Activated T-cell treated with anti-CD3 and anti-CD28 coated beads, Interleukin-2, amount 50 U/mL, for 1 hour (primary cell): ENCODE measurements around the gene LYRM4.
A peak's percentile ranks its signal among the peaks of the same experiment; 100 is the strongest.

Source experiments
- DNase-seq: peaks from one replicate; pipeline ENCODE4 v3.0.0-alpha.2; 2020

The LYRM4 gene

DNA sequence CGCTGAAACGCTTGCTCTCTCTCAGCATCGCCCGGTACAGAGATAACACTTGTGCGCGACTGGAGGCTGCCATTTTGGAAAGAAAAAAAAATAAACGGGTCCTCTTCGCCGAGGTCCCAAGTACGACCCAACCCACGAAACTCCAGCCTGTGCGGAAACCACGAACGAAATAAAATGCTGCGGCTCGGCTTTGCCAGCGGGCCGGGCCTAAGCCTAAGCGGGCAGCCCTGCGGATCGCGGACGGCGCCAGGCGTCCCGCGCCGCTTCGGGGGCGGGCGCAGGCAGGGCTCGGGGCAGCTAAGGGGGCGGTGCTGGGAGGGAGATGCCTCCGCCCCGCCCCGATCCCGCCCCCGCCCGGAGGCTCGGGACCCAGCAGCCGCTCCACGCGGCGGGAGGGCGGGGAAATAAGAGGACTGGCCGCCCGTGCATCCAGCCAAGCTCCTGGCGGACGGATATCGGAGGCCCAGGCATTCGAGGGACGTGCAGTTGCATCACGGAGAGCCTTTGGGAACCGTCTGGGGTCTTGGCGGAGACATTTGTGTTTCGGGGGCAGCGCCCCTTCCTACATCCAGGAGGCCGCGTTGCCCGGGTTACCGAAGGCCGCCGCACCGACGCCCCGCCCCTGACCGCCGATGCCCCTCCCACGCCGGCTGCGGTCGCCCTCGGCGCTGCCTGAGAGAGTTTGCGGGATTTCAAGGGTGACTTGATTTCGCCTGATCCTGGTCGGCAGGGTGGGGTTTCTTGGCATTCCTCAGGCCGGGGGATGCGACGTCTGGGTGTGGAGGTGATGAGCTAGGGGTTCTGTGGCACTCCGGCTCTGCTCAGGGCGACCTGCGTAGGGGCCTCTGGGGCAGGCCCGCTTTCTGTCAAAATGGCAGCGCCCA is at the start of gene LYRM4, which contains the start of gene FARS2:
Gene LYRM4 (minus strand): TSS at position 290 of the 884 bp plus-strand sequence. CDS start 217 bp downstream, at position 73.
Gene FARS2 (plus strand): TSS at position 853 of the 884 bp plus-strand sequence.
- DNase-seq, result peak; percentile 98

DNA sequence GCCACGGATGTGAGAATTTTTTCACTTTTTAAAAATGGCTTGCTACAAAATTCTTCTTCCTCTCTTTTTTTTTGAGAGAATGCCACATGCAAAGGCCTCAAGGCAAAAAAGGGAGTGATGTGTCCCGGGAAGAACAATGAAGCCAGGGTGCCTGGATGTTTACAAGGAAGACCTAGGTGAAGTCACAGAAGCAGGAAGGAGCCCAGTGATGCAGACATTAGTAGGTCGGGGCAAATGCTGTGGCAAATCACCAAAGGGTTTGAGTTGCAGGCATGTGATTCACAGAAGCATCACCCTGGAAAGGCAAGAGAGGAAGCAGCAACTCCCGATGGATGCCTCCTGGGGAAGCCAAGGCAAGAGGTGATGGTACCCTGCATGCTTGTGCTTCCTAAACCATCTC is 47.3 kb upstream of the LYRM4 start:
- DNase-seq, result no peak

DNA sequence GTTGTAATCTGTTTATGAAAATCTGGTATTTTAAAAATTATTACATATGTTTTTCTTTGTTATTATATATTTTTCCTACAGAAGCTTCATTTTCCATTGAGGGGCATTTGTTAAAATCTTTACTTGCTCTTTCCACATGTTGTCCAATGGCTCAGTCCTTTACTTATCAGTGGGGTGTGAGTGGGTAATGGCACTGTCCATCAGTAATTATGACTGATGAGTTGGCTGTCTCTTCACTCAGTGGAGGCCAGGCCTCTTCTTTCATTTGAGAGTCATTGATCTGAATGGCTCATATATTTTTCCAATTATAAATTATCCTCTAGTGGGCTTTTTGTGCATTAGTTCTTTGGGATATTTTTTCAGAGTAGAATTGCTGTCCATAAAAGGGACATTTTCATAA is 46.3 kb upstream of the LYRM4 start:
- no peak for DNase-seq

DNA sequence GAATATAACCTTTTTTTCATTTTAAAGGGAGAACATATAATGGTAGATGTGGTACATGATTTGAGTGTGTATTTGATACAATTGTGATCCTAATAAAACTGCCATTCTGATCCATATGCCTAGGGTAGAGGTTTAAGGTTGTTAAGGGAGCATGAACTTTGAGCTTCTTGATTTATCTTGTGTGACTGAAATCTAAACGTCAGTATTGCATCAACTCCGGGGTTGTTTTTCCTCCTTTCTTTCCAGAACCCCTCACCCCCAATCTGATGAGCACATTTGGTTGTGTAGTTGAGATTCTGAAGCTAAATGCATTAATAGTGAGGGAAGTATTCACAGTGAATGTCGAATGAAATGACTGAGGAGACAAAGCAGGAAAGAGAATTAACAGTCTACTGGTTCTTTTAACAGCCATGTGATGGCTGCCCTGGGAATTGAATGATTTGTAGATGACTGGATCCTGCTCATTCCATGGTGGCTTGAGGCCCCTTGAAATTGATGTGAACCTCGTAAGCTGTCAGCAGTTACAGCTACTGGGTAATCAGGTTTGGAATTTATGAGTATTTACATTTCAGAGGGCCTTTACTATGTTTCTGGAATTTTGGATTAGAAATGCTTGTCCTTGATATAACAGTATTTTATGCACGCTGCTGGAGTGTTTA is 45.3 kb upstream of the LYRM4 start:
- DNase-seq, result no peak

DNA sequence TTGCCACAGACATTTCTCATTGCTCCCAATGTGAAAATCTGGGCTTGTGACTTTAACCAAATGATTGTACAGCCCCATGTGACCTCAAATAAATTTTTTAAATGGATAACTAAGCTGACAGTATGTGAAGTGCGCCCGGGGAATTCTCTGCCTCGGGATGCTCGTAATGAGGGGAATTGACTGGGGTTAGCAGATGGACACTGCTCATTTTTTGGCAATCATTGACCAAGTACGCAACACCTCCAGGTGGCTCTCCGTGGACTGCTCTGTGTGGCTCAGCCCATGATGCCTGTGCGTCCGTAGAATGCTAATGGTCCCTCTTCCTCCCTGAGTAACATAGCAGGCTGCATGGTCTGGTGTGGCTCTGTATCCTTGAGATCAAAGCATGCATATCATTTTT is 42.9 kb upstream of the LYRM4 start:
- no peak for DNase-seq

DNA sequence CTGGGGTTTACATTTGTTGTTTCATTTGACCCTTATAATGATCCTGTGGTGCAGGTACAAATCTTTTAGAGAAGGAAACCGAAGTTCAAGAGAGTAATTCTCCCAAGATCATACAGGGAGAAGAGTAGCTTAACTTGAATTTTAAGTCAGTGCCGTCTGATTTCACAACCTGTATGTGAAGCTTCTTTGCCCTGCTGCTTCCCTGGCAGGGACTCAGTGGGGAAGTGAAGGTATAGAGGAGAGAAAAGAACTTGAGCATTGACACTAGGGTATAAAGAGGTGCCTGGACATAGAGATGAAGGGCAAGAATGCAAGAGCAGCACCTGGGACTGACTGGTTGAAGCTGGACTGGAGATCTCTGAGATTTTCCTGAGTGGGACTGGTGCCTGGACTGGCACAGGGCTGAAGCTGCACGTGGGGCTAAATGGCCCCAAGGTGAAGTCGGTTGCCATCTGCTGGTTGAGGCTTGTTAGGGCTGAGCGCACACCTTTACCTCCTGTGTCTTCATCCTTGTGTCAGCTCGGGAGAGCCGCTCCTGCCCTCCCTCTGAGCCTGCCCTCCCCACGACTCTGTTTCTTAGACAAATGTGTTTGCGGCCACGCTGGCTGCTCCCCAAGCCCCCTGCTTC is 42.4 kb upstream of the LYRM4 start:
- DNase-seq, result peak; percentile 55

DNA sequence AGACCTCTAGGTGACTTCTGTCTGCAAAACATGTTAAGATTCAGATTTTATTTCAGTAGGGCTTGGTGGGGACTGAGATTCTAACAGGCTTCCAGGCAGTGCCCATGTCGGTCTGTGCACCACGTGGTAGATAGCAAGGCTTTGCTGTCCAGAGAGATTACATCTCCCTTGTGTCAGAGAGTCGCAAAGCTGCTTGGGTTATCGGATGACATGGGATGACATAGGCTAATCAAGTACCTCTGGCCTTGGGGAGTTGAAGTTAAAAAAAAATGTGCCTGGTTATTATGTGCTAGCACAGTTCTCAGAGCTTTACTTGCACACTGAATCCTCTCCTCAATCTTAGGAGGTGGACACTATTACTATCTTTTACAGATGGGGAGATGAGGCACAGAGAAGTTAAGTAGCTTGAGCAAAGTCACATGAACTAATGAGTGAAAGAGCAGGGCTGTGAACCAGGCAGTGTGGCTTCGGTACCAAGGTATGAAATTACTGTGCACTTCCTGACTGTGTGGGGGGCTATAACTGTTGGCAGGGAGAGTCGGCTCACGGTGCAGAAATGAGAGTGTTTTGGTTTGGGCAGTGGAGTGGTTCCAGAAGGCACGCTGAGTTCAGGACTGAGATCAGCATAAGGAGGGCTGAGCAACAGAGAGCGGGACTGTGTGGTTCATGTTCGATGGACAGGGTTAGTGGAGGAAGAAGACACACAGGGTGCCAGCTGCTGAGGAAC is 41.6 kb upstream of the LYRM4 start:
- DNase-seq, result no peak

DNA sequence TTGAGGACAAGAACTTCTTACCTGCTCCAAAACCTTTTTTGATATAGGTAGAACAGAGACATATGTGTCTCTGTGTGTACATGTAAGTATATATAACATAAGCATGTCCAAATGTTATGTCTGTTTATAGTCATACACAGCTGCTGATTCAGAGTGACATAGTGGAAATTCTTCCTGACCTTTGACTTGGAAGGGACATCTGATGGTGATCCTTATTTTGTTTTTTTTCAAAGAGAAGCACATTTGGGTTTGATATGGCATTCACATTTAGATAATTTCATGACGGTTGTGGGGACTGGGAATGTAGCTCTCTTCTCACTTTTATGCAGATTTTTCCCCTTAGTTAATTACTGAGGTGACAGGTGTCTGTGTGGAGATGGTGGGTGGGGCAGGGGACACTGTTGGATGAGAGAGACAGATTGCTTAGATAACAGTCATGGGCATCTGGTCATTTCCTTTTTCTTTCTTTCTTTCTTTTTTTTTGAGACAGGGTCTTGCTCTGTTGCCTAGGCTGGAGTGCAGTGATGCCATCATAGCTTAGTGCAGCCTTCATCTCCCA is 39.5 kb upstream of the LYRM4 start:
- no peak for DNase-seq

DNA sequence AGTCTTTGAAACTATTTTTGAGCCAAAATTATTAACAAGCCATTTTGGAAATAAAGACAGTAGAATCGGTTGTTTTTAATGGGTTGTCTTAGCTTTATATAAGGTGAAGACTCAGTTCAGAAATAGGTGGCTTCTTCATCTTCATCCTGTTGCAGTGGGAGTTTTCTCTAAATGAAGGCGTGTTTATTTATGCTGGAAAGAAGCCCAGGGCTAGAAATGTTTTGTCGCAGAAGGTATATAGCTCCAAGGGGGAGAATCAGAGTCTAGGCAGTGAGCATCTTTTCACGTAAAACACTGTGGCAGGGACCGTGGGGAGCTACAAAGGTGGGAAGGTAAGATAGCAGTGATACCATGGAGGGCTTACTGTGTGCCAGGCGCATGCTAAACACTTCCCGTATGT is 34.9 kb upstream of the LYRM4 start:
- no peak for DNase-seq

DNA sequence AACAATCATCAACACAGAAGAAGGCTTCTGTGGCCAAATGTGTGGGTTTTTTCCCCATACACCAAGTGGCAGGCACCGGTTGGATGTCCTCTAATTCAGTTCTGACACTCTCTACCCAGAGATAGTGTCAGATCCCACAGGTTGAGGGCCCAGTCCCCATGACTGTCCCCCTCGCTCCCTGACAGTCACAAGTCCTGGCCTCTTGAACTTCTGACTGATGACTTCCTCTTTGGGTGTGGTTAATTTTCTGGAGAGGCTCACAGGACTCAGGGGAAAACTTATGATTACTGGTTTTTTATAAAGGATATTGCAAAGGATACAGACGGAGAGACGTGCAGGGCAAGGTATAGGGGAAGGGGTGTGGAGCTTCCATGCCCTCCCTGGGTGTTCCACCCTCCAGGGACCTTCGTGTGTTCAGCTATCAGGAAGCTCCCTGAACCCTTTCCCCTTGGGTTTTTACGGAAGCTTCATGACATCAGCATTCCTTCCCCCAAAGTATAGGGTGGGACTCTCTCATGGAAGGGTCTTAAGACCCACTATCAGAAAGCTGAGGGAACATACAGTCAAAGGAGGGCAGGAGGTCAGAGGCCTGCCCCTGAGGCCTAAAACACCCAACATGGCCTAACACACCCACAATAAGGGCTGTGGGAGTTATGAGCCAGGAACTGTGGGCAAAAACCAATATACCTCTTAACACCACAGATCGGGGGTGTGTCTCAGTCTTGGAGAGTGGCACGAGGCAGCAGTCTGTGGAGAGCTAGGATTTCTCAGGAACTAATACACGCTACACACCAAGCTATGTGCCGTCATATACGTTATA is 33.9 kb upstream of the LYRM4 start:
- DNase-seq, result no peak

DNA sequence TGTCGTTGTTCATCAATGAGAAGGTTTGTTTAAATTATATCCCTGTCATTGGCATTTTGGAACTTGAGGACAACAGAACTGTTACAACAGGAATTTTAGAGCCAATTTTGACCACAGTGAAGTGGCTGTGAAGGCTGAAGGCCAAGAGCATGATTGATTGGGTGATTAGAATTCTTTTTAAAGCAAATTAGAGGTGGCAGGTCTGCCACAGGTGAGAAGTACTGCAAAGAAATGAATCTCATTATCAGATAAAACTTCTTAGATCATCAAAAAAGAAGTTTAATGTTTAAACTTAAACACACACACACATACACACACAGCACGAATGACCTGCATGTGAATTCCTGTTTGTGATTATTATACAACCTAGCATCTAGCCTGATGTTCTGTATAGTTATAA is 32.9 kb upstream of the LYRM4 start:
- no peak for DNase-seq

DNA sequence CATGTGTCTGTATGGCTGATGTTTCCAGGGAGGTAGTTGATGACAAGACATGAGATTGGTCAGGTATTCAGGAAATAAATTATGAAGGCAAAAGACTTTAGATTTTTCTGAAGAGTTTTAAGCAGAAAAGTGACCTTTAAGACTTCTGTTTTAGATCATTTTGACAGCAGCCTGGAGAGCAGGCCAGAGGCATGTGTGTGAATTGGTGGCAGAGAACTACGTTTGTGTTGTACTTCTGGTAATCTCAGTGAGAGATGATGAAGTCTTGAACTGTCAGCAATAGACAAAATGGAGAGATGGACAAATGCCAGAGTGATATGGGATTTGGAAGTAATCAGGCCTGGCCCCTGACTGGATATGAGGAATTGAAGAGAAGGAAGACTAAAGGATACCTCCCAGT is 31.4 kb upstream of the LYRM4 start:
- no peak for DNase-seq

DNA sequence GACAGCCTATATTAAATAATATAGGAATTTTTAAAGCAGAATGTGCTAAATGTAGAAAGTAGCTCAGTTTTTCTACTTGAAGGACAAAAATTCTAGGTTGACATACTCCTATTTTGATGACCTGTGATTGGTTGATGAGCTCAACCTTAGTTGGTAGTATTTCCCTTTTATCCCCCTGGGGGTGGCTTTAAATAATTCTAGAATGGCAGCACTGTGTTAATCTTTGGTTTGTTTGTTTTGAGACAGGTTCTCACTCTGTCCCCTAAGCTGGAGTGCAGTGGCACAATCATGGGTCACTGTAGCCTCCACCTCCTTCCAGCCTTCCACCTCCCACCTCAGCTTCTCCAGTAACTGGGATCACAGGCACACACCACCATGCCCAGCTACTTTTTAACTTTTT is 29.8 kb upstream of the LYRM4 start:
- DNase-seq, result no peak

DNA sequence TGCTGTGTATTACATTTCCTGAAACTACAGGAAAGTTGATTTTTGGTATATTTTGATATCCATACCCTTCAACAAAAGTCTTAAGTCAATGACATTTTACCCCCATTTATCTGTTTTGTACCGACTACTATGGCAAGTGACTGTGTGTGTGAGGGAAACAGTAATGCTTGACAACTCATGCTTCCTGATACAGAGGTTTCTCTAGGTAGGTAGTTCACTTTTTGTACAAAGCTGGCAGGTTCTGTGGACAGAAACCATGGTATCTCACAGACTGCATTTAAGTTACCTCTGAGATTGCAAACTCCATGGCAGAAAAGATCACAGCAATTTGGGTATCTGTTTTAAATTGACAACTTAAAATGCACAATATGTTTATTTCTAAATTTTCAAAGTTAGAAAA is 29.3 kb upstream of the LYRM4 start:
- no peak for DNase-seq

DNA sequence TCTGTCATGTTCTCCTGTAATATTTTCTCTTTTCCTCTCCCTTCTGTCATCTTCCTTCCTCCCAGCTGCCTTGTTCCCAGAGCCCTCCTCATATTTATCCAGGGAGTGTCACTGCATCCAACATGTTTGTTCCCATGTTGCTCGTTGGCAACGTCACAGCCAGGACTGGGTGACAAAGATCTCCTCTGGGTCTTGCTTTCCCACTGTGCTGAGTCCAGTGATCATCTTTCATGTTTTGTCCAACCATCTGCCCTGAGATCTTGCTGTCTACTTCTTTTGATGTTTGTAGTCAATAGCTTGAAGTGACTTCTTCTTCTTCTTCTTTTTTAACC is 27.2 kb upstream of the LYRM4 start:
- no peak for DNase-seq

DNA sequence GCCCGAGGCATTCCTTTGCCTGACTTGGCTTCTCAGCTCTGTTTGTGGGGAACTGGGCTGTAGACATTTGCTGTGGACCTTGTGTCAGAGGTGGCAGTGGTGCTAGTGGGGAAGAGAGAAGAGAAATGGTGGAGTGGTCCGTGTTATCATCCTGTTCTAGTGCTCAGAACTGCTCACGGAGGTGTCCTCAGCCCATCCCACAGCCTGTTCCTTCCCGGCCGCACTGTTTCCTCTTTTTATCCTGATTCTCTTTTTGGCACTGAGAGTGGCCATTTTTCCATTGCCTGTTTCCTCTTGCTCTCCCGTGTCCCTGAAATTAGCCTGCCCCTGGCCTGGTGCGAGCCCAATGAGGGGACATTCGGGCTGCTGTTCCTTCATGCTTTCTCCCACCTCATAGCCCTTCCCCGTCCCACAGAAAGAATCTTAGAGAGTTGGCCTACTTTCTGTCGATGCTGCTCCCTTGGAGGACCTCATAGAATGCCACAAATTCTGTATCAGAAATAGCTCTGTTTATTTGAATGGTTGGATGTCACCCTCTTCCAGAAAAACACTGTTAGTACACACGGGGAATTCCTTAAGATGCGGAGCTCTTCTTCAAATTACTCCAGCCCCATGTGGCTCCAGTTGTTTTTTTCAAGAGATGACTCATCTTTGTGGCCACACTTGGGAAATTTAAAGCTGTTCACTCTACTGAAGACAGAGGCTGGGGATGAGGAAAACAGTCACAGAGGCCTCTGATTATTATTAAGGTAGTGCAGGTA is 26.6 kb upstream of the LYRM4 start:
- DNase-seq, result no peak

DNA sequence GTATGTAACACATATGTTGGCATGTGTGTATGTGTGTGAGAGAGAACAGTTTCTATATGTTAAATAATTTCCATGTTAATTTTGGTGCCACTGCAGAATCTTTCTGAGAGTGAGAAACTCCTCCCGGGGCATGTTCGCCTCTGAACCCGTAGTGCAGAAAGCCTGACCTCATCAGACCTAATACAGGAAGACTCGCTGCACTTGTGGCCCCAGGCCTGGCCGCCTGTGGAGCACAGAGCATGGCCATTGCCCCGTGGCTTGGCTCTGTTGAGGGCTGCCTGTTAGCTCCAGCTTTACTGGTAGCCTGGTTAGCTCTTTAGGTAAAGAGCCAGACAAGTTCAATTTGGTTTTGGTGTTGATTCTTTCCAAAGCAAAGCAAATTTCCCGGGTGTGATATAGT is 26.0 kb upstream of the LYRM4 start:
- DNase-seq, result no peak

DNA sequence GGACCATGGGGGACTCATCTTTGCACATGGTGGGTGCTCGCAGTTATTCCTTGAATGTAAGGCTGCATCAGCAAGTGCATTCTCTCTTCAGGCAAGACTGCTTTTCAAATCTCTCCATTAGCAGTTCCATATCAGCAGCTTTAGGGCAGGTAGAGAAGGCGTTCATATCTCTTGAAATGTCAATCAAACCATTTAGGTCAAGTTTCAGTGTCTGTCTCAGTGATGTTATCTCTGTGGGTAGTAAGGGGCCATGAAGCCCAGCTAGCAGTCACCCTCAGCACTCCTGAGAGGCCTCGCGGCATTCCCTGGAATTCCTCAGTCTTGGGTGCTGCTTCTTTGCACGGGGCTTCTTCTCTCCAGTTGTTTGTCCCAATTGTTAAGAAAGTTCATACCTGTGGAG is 24.8 kb upstream of the LYRM4 start:
- DNase-seq, result no peak

DNA sequence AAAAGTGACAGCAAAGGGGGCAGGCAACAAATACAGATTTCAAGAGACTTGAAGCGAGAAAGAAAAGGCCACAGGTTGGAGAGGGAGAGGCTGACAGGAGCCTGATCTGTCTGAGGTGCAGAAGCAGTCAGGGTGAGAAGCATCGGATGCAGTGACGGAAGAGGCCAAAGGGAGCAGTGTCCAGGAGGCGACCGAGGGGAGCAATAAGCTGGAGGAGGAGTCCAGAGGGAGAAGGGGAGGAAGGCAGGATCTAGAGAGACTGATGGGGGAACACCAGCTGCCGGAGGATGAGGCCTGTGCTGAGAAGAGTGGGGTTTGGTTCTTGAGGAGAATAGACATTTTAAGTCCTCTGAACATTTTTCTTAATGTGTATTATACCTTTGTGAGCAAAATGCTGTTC is 24.3 kb upstream of the LYRM4 start:
- DNase-seq, result no peak

DNA sequence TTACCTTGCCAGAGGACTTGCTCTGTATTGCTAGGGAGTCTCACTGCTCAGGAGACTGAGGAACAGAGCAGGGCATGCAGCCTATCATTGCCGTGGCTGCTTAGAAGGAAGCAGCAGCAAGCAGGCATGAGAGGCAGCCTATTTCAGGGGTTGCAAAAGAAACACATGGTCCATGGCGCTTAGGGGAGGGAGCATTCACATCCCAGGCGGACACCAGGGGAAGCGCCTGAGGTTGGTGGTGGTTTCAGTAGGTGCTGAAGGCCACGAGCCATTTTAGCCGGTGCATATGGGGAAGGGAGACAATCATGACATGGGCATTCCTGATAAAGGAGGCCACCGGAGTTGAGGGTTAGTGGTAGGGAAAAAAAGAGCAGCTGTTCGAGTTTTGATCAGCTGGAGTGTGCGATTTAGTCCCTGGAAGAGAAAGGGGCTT is 21.5 kb upstream of the LYRM4 start:
- no peak for DNase-seq

DNA sequence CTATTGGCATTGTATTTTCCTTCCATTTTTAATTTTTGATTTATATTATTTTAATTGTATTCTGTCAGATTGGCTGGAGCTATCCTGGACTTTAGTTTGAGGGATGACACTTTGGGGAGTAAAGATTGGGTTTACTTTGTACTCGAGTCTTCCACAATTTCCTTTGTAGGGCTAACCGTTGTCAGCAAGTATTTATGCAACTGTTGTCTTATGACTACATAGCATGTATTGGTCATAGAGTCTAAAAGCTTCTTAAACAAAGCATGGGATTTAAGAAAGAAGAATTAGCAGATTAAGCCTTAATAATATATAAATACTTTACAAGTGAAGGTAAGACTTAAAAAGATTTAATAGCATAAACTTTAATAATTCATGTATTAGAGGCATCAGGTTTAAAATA is 20.2 kb upstream of the LYRM4 start:
- no peak for DNase-seq
